HG03060 (cell line): ENCODE data around the gene HLA-B.

ENCODE experiments used
- ATAC-seq: cut with Tn5 transposase; IDR thresholded peaks from one replicate; pipeline ENCODE4 v1.9.1; 2021; ENCODE audit warnings: low read depth, moderate number of reproducible peaks; ENCODE audit not compliant: unreplicated experiment

HLA-B gene

GRCh38 chr6:31353384-31353945, 3.5 kb downstream of the HLA-B start:
- no peak for ATAC-seq

DNA sequence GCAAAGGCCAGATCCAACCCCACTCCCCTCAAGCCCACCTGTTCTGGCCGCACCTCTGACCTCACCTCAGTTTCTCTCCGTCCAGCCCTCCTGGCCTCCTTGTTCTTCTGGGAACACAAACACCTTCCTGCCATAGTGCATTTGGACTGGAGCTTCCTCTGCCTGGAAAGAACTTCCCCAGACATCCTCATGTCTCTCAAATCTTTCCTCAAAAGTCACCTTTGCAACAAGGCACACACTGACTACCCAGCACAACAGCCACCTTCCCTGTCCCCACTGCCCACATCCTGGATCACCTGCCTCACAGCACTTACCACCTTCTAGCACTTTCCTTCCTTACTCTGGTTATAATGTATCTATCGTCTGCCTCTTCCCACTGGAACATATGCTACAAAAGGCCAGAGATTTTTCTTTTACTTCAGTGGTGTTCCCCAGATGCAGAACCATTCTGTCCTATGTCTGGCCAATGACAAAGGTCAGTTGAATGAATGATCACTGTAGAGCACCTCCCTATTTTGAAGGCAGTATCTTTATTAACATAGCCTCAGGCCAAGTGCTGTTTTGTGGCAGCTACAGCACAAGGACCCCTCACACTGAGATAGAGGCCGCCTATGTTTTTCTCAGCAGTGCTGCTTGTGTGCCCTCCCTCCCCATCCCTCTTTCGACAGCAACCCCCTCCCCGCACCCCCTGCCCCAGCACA, 4.1 kb downstream of the HLA-B start:
- ATAC-seq, result no peak

DNA sequence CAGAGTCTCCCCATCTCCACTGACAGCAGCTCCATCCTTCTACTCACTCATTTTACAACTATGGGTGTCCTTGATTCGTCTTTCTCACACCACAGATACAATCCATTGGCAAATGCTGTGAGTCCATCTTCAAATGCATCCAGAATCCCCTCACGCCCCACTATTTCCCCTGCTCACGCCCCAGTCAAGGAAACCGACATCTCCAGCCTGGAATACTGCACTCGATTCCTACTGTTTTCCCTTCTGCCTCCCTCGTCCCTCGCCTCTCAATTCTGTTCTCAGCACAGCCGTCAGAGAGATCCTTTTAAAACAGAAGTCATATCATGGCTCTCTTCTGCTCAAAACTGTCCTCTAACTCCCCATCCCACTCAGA, 4.7 kb downstream of the HLA-B start:
- ATAC-seq, result no peak

- ATAC-seq, result no peak
These were observed 5.3 kb downstream of the HLA-B start for GRCh38 chr6:31351401-31352309.

- no peak for ATAC-seq
These were observed 6.0 kb downstream of the HLA-B start for GRCh38 chr6:31351033-31351380.

DNA sequence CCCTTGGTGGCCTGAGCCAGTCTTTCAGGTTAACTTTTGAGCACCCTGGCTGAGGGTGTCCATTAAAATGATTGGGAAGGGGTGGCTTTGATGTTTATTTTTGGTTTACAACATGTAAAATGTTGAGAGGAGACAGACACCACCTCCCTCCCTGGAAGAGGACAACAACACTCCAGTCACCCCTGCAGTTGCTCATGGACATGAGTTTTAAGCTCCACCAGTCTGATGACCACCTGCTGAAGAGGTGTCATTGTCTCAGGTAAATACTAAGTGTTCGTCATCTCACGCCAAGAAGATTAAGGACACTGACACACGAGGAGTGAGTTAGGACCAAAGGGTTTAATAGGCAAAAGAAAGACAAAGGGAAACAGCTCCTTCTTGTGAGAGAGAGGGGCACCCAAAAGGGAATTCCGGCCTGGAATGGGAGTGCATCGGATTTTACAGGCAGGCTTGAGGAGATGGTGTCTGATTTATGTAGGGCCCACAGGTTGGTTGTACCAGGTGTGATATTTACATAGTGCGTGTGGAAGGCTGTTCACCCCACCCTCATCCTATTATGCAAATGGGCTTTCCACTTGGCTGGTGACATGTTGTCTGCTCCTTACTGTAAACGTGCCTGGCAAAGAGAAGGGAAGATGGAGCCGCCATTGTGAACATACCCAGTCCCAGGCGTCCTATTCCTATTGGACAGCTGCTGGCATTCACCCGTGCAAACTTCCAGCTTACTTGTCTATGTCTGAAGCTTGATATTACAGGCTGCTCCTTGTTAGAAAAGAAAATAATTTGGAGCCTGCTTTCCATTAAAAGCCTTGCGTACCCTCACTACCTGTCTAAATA, 6.6 kb downstream of the HLA-B start:
- ATAC-seq, result no peak

GRCh38 chr6:31349301-31349700, 7.7 kb downstream of the HLA-B start:
- no peak for ATAC-seq

GRCh38 chr6:31345026-31345730, 11.8 kb downstream of the HLA-B start:
- no peak for ATAC-seq

- no peak for ATAC-seq
These were observed 16.8 kb downstream of the HLA-B start for GRCh38 chr6:31340228-31340627.

GRCh38 chr6:31339210-31339609, 17.8 kb downstream of the HLA-B start:
- ATAC-seq, result no peak

DNA sequence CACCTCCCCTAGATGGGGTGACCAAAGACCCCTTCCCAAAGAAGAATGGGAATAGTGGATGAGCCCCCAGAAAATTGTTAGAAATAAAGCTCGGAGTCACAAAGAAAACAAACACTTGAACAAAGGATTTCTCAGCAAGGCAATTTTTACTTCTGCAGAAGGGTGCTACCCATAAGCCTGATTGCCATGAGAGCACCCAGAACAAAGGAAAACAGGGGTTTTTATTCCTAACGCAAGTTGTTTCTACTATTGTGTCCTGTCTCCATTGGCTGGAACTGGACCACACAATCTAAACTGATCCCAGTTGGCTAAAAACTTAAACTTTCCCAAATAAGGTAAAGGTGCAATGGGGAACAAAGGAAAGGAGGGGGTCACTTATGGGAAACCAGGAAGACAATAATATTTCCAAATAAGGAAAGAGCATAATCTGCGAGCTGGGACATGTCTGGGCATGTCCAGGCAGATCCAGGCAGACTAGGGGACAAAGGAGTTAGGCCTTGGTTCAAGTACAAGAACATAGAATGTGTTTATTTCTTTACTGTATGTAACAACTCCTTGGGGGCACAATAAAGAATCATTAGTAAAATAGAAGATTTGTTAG, 20.0 kb downstream of the HLA-B start:
- ATAC-seq, result no peak

- ATAC-seq, result no peak
These were observed 24.1 kb downstream of the HLA-B start for GRCh38 chr6:31332637-31333602.

DNA sequence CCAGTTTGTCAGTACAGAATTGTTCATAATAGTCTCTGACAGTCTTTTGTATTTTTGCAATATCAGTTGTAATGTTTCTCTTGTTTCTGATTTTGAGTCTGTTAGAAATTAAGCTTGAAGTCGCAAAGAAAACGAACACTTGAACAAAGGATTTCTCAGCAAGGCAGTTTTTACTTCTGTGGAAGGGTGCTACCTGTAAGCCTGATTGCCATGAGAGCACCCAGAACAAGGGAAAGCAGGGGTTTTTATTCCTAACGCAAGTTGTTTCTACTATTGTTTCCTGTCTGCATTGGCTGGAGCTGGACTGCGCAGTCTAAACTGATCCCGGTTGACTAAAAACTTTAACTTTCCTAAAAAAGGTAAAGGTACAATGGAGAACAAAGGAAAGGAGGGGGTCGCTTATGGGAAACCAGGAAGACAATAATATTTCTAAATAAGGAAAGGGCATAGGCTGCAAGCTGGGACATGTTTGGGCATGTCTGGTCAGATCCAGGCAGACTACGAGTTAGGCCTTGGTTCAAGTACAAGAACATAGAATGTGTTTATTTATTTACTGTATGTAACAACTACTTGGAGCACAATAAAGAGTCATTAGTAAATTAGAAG, 28.5 kb downstream of the HLA-B start:
- no peak for ATAC-seq

- no peak for ATAC-seq
These were observed 35.2 kb downstream of the HLA-B start for GRCh38 chr6:31321820-31322219.

DNA sequence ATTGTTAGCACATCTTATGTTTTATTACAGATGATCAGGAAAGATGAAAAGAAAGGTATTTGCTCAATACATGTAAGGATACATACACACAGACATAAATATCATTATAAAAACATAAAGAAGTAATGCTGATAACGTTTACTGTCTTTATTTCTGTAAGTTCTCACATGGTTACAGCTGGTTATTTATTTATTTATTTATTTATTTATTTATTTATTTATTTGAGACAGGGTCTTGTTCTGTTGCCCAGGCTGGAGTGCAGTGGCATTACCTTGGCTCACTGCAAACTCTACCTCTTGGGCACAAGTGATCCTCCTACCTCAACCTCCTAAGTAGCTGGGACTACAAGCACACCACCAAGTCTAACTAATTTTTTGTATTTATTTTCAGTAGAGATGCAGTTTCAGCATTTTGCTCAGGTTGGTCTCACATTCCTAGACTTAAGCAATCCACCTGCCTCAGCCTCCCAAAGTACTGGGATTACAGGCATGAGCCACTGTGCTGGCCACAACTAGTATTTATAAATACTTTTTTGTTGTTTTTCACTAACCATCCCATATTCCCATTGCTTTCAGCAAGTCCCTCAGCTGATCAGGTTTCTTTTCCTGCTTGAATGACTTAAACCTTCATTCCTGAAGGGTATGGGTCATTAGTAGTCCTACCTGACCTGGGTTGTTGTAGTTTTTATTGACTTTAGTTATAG, 35.8 kb downstream of the HLA-B start:
- no peak for ATAC-seq

DNA sequence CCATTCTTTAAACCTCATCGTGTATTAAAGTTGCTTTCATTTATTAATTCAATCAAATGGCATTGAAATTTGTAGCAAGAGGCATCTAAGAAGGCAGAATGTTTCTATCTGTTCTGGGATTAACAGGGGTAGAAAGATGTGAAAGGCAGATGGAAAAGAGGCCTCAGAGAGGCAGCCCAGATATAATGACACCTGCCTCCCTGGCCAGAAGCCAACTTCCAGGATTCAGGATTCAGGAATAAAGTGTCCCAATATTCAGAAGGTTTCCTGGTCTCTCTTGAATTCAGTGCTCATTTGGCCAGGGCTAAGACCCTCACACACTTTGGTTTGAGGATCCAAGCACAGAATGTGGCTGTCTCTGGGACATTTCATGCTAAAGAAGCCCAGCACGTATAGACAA, 39.9 kb downstream of the HLA-B start:
- no peak for ATAC-seq

- no peak for ATAC-seq
These were observed 47.3 kb downstream of the HLA-B start for GRCh38 chr6:31309641-31310040.

DNA sequence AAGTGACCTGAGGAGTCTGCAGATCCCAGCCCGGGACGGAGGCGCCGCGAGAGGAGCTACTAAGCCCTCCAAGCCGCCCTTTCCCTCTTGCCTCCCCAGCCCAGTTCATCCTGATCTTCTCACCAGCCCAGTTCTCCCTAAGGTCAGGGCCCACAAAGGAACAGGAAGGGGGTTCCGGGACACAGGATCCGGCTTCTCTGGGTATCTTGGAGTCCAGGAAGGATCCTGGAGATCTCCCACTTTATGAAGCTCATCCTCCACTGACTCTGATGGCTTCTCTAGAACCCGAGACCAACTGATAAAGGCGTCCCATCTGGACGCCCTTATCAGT, 48.2 kb downstream of the HLA-B start:
- no peak for ATAC-seq
